Type B pancreatic cell (in vitro differentiated cells): ENCODE results near the gene DYRK2. TPM values are rescaled to one million over a fixed set of nuclear protein-coding genes. Genes with fewer than 3 reads are reported as not detected.

ENCODE experiments used
- DNase-seq: peaks from one replicate; pipeline ENCODE4 v3.0.0; 2021; ENCODE audit warnings: mixed read lengths; ENCODE audit not compliant: unreplicated experiment; ENCODE audit errors: extremely low spot score
- H3K27ac Mint-ChIP-seq: 2 replicates; pipeline ENCODE4 v1.8.0; 2021; ENCODE audit warnings: mild to moderate bottlenecking, mixed read lengths
- H3K27me3 Mint-ChIP-seq: 2 replicates; pipeline ENCODE4 v1.8.0; 2021; ENCODE audit warnings: mixed read lengths
- H3K36me3 Mint-ChIP-seq: 2 replicates; pipeline ENCODE4 v1.8.0; 2021; ENCODE audit warnings: mixed read lengths
- H3K4me1 Mint-ChIP-seq: one replicate; pipeline ENCODE4 v1.8.0; 2021; ENCODE audit warnings: mixed read lengths; ENCODE audit not compliant: unreplicated experiment
- H3K4me3 Mint-ChIP-seq: 2 replicates; pipeline ENCODE4 v1.8.0; 2021; ENCODE audit warnings: mild to moderate bottlenecking, mixed read lengths
- H3K9me3 Mint-ChIP-seq: 2 replicates; pipeline ENCODE4 v1.8.0; 2021; ENCODE audit warnings: mixed read lengths
- total RNA-seq: library from RNA; stranded (reverse); gene quantifications from 2 replicates; pipeline ENCODE4 v1.2.1, GENCODE V29; 2021; ENCODE audit warnings: low replicate concordance
- TF ChIP-seq, protein P1 (sequence below): fragments of 200-600 bp; sonication (generic); conservative IDR thresholded peaks from 2 replicates; pipeline ENCODE4 v1.5.0; 2021; ENCODE audit warnings: antibody characterized with exemption, mild to moderate bottlenecking

The DYRK2 gene
- total RNA-seq, 1 donor from 2014 or later, result 78.3 TPM

DNA sequence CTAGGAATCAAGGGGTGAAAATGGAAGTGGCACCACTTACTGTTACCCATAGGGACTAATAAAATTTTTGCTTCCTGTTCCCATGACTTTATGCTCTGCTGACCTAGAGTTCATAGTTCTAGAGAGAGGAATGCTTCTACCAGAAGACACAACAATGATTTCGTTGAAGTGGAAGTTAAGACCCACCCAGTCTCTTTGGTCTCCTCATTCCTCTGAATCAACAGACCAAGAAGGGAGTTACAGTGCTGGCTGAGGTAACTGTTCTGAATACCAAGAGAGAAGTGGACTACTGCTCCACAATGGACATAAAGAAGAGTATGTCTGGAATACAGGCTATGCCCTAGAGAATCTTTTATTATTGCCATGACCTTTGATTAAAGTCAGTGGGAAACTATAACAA is 23.5 kb upstream of the DYRK2 start:
- Mint-ChIP-seq H3K4me3 (no peak overlapping the region), H3K36me3 (no peaks in the 10 kb centered on the region), H3K4me1 (peaks cover 4% of the 10 kb centered on the region), H3K9me3 (peaks cover 3% of the 10 kb centered on the region), H3K27me3 (no peaks in the 10 kb centered on the region), H3K27ac (no peak overlapping the region)
- TF ChIP-seq, protein P1, sequence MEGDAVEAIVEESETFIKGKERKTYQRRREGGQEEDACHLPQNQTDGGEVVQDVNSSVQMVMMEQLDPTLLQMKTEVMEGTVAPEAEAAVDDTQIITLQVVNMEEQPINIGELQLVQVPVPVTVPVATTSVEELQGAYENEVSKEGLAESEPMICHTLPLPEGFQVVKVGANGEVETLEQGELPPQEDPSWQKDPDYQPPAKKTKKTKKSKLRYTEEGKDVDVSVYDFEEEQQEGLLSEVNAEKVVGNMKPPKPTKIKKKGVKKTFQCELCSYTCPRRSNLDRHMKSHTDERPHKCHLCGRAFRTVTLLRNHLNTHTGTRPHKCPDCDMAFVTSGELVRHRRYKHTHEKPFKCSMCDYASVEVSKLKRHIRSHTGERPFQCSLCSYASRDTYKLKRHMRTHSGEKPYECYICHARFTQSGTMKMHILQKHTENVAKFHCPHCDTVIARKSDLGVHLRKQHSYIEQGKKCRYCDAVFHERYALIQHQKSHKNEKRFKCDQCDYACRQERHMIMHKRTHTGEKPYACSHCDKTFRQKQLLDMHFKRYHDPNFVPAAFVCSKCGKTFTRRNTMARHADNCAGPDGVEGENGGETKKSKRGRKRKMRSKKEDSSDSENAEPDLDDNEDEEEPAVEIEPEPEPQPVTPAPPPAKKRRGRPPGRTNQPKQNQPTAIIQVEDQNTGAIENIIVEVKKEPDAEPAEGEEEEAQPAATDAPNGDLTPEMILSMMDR, result no peak
- no peak for DNase-seq

- H3K36me3 Mint-ChIP-seq, result no peaks in the 10 kb centered on the region
- no peak for DNase-seq
- H3K27ac Mint-ChIP-seq, result no peak overlapping the region
- H3K27me3 Mint-ChIP-seq, result no peaks in the 10 kb centered on the region
- peaks cover 12% of the 10 kb centered on the region for H3K4me1 Mint-ChIP-seq
- H3K4me3 Mint-ChIP-seq, result no peak overlapping the region
- H3K9me3 Mint-ChIP-seq, result peaks cover 3% of the 10 kb centered on the region
- TF ChIP-seq, protein P1, result no peak
These were observed 22.4 kb upstream of the DYRK2 start for GRCh38 chr12:67626156-67626555.

DNA sequence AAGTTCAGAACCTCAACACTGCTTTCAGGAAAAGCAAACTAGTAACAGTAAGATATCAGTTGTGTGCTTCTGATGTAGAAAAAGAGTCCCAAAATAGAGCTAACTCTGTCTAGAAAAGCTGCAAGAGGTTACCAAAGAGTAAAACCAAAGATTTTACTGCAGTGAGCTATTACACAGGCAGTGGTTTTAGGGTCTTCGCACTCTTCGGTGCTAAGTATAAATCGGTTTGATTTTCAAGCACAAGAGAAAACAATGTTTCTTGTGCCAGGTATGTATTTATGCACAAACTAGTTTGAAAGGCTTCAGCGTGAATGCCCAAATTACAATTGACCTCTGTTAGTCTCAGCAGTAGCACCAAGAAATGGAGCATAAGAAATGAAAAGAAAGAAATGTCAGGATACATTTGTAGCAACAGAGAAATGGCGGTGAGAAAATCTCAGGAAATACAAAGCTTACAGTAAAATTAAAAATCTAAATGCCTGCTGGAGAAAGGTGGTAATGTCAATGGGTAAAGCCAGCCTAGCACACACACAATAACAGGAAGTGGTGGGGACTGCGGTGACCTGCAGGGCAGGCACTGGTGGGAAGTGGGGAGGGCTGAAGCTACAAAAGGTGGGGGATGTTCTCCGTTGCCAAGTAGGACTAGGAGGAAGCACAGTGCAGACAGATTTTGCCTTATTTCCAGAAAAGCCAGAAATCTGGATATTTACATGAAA is 18.0 kb upstream of the DYRK2 start:
- Mint-ChIP-seq H3K9me3 (no peaks in the 10 kb centered on the region), H3K36me3 (no peaks in the 10 kb centered on the region), H3K27me3 (no peaks in the 10 kb centered on the region), H3K4me1 (peaks cover 21% of the 10 kb centered on the region), H3K27ac (no peak overlapping the region), H3K4me3 (no peak overlapping the region)
- TF ChIP-seq, protein P1, result peak; percentile 61
- no peak for DNase-seq

GRCh38 chr12:67632005-67632404 is 16.5 kb upstream of the DYRK2 start:
- TF ChIP-seq, protein P1, result no peak
- H3K36me3 Mint-ChIP-seq, result no peaks in the 10 kb centered on the region
- H3K4me1 Mint-ChIP-seq, result peaks cover 21% of the 10 kb centered on the region
- H3K9me3 Mint-ChIP-seq, result no peaks in the 10 kb centered on the region
- no peaks in the 10 kb centered on the region for H3K27me3 Mint-ChIP-seq
- H3K27ac Mint-ChIP-seq, result no peak overlapping the region
- no peak for DNase-seq
- H3K4me3 Mint-ChIP-seq, result no peak overlapping the region

- Mint-ChIP-seq H3K27ac (no peak overlapping the region), H3K4me1 (peaks cover 21% of the 10 kb centered on the region), H3K27me3 (no peaks in the 10 kb centered on the region), H3K36me3 (no peaks in the 10 kb centered on the region), H3K4me3 (no peak overlapping the region), H3K9me3 (no peaks in the 10 kb centered on the region)
- TF ChIP-seq, protein P1, result no peak
- no peak for DNase-seq
These were observed 15.4 kb upstream of the DYRK2 start for GRCh38 chr12:67633024-67633610.
